Measurements from ENCODE around the gene OR51L1. TPM values are rescaled to one million over a fixed set of nuclear protein-coding genes. Genes with fewer than 3 reads are reported as not detected.

OR51L1 gene
- total RNA-seq, 1 donor from 2014 or later: not detected

DNA sequence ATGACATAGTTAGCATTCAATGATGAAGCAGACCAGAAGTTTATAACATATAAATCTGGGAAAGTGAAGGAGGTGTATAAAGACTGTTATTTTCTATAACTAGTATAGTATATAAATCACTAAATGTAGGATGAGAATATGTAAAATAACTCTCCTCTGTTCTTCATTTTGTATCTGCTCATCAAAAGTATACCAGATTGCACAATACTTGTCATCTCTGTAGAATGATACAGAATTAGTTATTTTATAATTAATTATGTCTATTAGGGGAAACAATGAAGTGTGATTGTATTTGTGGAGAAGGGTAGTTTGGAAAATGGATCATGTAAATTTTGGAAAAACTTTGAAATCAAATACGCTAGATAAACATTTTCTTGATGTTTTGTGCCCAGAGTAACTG is 18.4 kb downstream of the OR51L1 start:
- DNase-seq (ENCODE audit: low spot score): no peak
- TF ChIP-seq, protein P1, sequence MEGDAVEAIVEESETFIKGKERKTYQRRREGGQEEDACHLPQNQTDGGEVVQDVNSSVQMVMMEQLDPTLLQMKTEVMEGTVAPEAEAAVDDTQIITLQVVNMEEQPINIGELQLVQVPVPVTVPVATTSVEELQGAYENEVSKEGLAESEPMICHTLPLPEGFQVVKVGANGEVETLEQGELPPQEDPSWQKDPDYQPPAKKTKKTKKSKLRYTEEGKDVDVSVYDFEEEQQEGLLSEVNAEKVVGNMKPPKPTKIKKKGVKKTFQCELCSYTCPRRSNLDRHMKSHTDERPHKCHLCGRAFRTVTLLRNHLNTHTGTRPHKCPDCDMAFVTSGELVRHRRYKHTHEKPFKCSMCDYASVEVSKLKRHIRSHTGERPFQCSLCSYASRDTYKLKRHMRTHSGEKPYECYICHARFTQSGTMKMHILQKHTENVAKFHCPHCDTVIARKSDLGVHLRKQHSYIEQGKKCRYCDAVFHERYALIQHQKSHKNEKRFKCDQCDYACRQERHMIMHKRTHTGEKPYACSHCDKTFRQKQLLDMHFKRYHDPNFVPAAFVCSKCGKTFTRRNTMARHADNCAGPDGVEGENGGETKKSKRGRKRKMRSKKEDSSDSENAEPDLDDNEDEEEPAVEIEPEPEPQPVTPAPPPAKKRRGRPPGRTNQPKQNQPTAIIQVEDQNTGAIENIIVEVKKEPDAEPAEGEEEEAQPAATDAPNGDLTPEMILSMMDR (IDR thresholded peaks at IDR 0.05; ENCODE audit: unreplicated experiment): no peak
- H3K9me3 Mint-ChIP-seq (ENCODE audit: unreplicated experiment): no peaks in the 10 kb centered on the region

DNA sequence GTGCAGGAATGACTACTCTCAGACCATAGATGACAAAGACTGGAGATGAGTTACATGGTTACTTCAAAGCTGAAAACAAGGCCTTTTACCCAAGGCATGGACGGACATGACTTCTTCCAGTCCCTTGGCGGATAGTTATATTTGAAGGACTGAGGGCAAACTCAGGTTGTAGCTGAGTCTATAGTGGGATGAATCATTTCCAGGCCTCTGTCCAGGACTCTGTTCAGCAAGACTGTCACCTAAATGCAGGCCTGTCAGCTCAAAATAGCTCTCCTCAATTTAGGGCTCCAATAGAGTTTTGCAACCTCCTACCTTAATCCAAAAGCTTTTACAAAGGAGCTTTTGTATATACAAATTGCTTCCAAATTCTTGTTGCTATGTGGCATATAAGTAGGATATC is 27.3 kb downstream of the OR51L1 start:
- H3K4me3 Mint-ChIP-seq (ENCODE audit: unreplicated experiment): no peak overlapping the region
- H3K36me3 Mint-ChIP-seq (ENCODE audit: low read depth, unreplicated experiment): no peaks in the 10 kb centered on the region
- H3K4me1 Mint-ChIP-seq (ENCODE audit: unreplicated experiment): no peaks in the 10 kb centered on the region
- TF ChIP-seq, protein P1 (IDR thresholded peaks at IDR 0.05; ENCODE audit: unreplicated experiment): no peak
- H3K9me3 Mint-ChIP-seq (ENCODE audit: unreplicated experiment): no peaks in the 10 kb centered on the region
- DNase-seq (ENCODE audit: low spot score): no peak
- no peaks in the 10 kb centered on the region for H3K27me3 Mint-ChIP-seq (ENCODE audit: unreplicated experiment)
- no peak overlapping the region for H3K27ac Mint-ChIP-seq (ENCODE audit: unreplicated experiment)

More for the DNA sequence above, 18.4 kb downstream of the OR51L1 start:
- no peaks in the 10 kb centered on the region for H3K27me3 Mint-ChIP-seq (ENCODE audit: unreplicated experiment)
- H3K4me1 Mint-ChIP-seq (ENCODE audit: unreplicated experiment): no peaks in the 10 kb centered on the region
- H3K36me3 Mint-ChIP-seq (ENCODE audit: low read depth, unreplicated experiment): no peaks in the 10 kb centered on the region
- H3K4me3 Mint-ChIP-seq (ENCODE audit: unreplicated experiment): no peak overlapping the region
- no peak overlapping the region for H3K27ac Mint-ChIP-seq (ENCODE audit: unreplicated experiment)

DNA sequence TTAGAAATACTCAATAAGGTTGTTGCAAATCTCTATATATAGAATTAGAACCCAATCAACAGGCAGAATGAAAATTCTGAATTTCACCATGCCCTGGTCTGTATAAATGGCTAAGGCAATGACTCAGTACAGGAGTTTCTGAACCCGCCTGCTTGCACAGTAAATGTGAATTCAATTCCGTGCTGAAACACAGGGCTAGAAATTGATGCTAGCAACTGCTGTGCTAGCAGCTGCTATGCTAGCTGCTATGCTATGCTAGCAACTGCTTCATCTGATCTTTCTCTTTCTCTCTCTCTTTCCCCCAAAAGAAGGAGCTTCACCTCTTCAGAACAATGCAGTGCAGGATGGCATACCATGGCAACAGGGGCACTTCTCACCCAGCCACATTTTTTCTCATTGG is 42.0 kb downstream of the OR51L1 start:
- no peak for DNase-seq (ENCODE audit: low spot score)
- no peaks in the 10 kb centered on the region for H3K27me3 Mint-ChIP-seq (ENCODE audit: unreplicated experiment)
- H3K4me3 Mint-ChIP-seq (ENCODE audit: unreplicated experiment): no peak overlapping the region
- H3K4me1 Mint-ChIP-seq (ENCODE audit: unreplicated experiment): peaks cover 4% of the 10 kb centered on the region
- TF ChIP-seq, protein P1 (IDR thresholded peaks at IDR 0.05; ENCODE audit: unreplicated experiment): no peak
- H3K9me3 Mint-ChIP-seq (ENCODE audit: unreplicated experiment): no peaks in the 10 kb centered on the region
- no peak overlapping the region for H3K27ac Mint-ChIP-seq (ENCODE audit: unreplicated experiment)
- no peaks in the 10 kb centered on the region for H3K36me3 Mint-ChIP-seq (ENCODE audit: low read depth, unreplicated experiment)

DNA sequence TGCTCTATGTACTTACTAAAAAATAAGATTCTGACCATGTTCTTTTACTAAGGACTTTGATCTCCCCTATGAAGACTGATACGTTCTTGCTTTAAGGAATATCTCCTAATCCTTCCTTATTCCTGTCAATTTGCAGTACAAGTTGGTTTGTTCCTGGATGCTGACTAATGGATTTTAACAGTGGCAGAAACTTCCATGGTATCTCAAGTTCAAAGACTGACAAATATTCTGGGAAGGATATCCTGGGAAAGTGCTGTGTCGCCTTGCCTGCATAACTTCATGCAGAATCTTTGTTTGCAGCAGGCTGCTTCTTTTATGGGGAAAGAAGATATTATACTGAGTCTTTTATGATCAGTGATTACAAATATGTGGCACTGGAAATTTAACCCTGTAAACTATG is 43.3 kb downstream of the OR51L1 start:
- Mint-ChIP-seq H3K4me1 (ENCODE audit: unreplicated experiment) (peaks cover 4% of the 10 kb centered on the region), H3K9me3 (ENCODE audit: unreplicated experiment) (no peaks in the 10 kb centered on the region), H3K27ac (ENCODE audit: unreplicated experiment) (no peak overlapping the region), H3K4me3 (ENCODE audit: unreplicated experiment) (no peak overlapping the region), H3K36me3 (ENCODE audit: low read depth, unreplicated experiment) (no peaks in the 10 kb centered on the region), H3K27me3 (ENCODE audit: unreplicated experiment) (no peaks in the 10 kb centered on the region)
- no peak for DNase-seq (ENCODE audit: low spot score)
- TF ChIP-seq, protein P1 (IDR thresholded peaks at IDR 0.05; ENCODE audit: unreplicated experiment): no peak

DNA sequence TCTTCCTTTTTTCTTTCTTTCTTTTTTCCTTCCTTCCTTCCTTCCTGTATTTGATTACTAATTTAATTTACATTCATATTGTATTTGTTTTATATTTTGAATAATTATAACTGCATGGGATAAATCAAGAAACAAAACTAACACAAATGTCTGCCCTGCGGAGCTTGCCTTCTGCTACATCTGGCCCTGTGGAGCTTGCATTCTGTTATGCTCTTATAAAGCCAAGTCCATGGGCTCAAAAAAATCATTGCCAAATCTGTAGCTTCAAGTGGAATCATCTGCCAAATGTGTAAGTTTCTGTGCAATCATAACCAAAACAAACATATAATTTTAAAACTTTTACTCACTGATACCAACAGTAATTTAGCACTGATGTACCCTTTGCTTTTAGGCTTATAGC is 43.7 kb downstream of the OR51L1 start:
- TF ChIP-seq, protein P1 (IDR thresholded peaks at IDR 0.05; ENCODE audit: unreplicated experiment): no peak
- Mint-ChIP-seq H3K9me3 (ENCODE audit: unreplicated experiment) (no peaks in the 10 kb centered on the region), H3K27ac (ENCODE audit: unreplicated experiment) (no peak overlapping the region), H3K4me1 (ENCODE audit: unreplicated experiment) (peaks cover 4% of the 10 kb centered on the region), H3K4me3 (ENCODE audit: unreplicated experiment) (no peak overlapping the region), H3K36me3 (ENCODE audit: low read depth, unreplicated experiment) (no peaks in the 10 kb centered on the region), H3K27me3 (ENCODE audit: unreplicated experiment) (no peaks in the 10 kb centered on the region)
- DNase-seq (ENCODE audit: low spot score): no peak
